ENCODE data around the gene NMRK2.
A peak's percentile ranks its signal among the peaks of the same experiment; 100 is the strongest.

The NMRK2 gene

GRCh38 chr19:3982701-3983541 is 50.1 kb downstream of the NMRK2 start:
- DNase-seq: no peak

GRCh38 chr19:3983542-3983914 is 50.7 kb downstream of the NMRK2 start:
- DNase-seq: no peak

- peak; percentile 25 to 36 for DNase-seq
These were observed 51.2 kb downstream of the NMRK2 start for GRCh38 chr19:3983936-3984583.

GRCh38 chr19:3984584-3984907 is 51.7 kb downstream of the NMRK2 start:
- peak in 1 of 2 donors; percentile 25 for DNase-seq

- peak; percentile 92 to 93 for DNase-seq
These were observed 52.2 kb downstream of the NMRK2 start, which contains the start of gene EEF2 for GRCh38 chr19:3984908-3985642. Gene EEF2, minus strand, starts transcription at chr19:3985463. Its CDS starts 83 bp downstream, at chr19:3985380.

GRCh38 chr19:3985643-3986259 is 52.9 kb downstream of the NMRK2 start:
- no peak for DNase-seq

GRCh38 chr19:3986260-3987041 is 53.6 kb downstream of the NMRK2 start:
- peak; percentile 64 to 66 for DNase-seq

GRCh38 chr19:3987619-3988371 is 54.9 kb downstream of the NMRK2 start:
- DNase-seq: peak; percentile 86 to 87

GRCh38 chr19:3990815-3991117 is 57.9 kb downstream of the NMRK2 start:
- DNase-seq: no peak
